HEK293 (cell line): ENCODE data around the gene GRK5.

Experiments
- BCL11A ChIP-seq: fragments of 450-650 bp; formaldehyde crosslinking; IDR thresholded peaks from 2 replicates; pipeline ENCODE4 v1.5.1; 2016; ENCODE audit warnings: low read depth, missing biosample characterization, missing genetic modification characterization
- ELK4 ChIP-seq: IDR thresholded peaks from 2 replicates; pipeline ENCODE4 v1.6.1; 2011; ENCODE audit warnings: mild to moderate bottlenecking, low read depth, low read length, borderline replicate concordance
- GFI1B ChIP-seq: fragments of 450-650 bp; formaldehyde crosslinking; IDR thresholded peaks from 2 replicates; pipeline ENCODE4 v1.5.1; 2016; ENCODE audit warnings: missing biosample characterization, missing genetic modification characterization
- HIC1 ChIP-seq: fragments of 450-650 bp; formaldehyde crosslinking; IDR thresholded peaks from 2 replicates; pipeline ENCODE4 v1.5.1; 2016; ENCODE audit warnings: missing biosample characterization, missing genetic modification characterization
- KLF8 ChIP-seq: fragments of 450-650 bp; formaldehyde crosslinking; IDR thresholded peaks from 2 replicates; pipeline ENCODE4 v1.5.1; 2016; ENCODE audit warnings: missing biosample characterization, missing genetic modification characterization
- PATZ1 ChIP-seq: fragments of 450-650 bp; formaldehyde crosslinking; IDR thresholded peaks from 2 replicates; pipeline ENCODE4 v1.5.1; 2016; ENCODE audit warnings: missing biosample characterization, missing genetic modification characterization
- PRDM1 ChIP-seq: fragments of 450-650 bp; formaldehyde crosslinking; IDR thresholded peaks from 2 replicates; pipeline ENCODE4; 2016; ENCODE audit warnings: missing biosample characterization, missing genetic modification characterization
- PRDM4 ChIP-seq: fragments of 450-650 bp; formaldehyde crosslinking; IDR thresholded peaks from 2 replicates; pipeline ENCODE4 v1.5.1; 2017; ENCODE audit warnings: missing biosample characterization, missing genetic modification characterization
- RBAK ChIP-seq: fragments of 450-650 bp; formaldehyde crosslinking; IDR thresholded peaks from 2 replicates; pipeline ENCODE4 v1.5.1; 2016; ENCODE audit warnings: missing biosample characterization, missing genetic modification characterization
- SCRT1 ChIP-seq: fragments of 450-650 bp; formaldehyde crosslinking; IDR thresholded peaks from 2 replicates; pipeline ENCODE4 v1.5.1; 2016; ENCODE audit warnings: missing biosample characterization, missing genetic modification characterization, borderline replicate concordance
- SP7 ChIP-seq: fragments of 450-650 bp; formaldehyde crosslinking; IDR thresholded peaks from 2 replicates; pipeline ENCODE4 v1.5.1; 2016; ENCODE audit warnings: missing biosample characterization, missing genetic modification characterization
- WT1 ChIP-seq: fragments of 450-650 bp; formaldehyde crosslinking; IDR thresholded peaks from 2 replicates; pipeline ENCODE4 v1.5.1; 2016; ENCODE audit warnings: missing biosample characterization, missing genetic modification characterization
- ZBTB17 ChIP-seq: fragments of 450-650 bp; formaldehyde crosslinking; IDR thresholded peaks from 2 replicates; pipeline ENCODE4 v1.5.1; 2016; ENCODE audit warnings: missing biosample characterization, missing genetic modification characterization
- ZBTB44 ChIP-seq: fragments of 450-650 bp; IDR thresholded peaks from 2 replicates; pipeline ENCODE4 v1.5.1; 2018; ENCODE audit warnings: missing biosample characterization, mild to moderate bottlenecking, missing genetic modification characterization
- ZBTB7A ChIP-seq: fragments of 450-650 bp; formaldehyde crosslinking; IDR thresholded peaks from 2 replicates; pipeline ENCODE4 v1.5.1; 2016; ENCODE audit warnings: low read depth, missing biosample characterization, missing genetic modification characterization
- ZEB2 ChIP-seq: fragments of 450-650 bp; formaldehyde crosslinking; IDR thresholded peaks from 2 replicates; pipeline ENCODE4 v1.5.1; 2016; ENCODE audit warnings: missing biosample characterization, missing genetic modification characterization
- ZFP69B ChIP-seq: fragments of 450-650 bp; formaldehyde crosslinking; IDR thresholded peaks from 2 replicates; pipeline ENCODE4 v1.5.1; 2016; ENCODE audit warnings: missing biosample characterization, missing genetic modification characterization
- ZNF112 ChIP-seq: fragments of 450-650 bp; formaldehyde crosslinking; IDR thresholded peaks from 2 replicates; pipeline ENCODE4 v1.5.0; 2017; ENCODE audit warnings: missing biosample characterization, missing genetic modification characterization
- ZNF248 ChIP-seq: fragments of 450-650 bp; formaldehyde crosslinking; IDR thresholded peaks from 2 replicates; pipeline ENCODE4 v1.5.1; 2017; ENCODE audit warnings: missing biosample characterization, missing genetic modification characterization
- ZNF311 ChIP-seq: fragments of 450-650 bp; formaldehyde crosslinking; IDR thresholded peaks from 2 replicates; pipeline ENCODE4 v1.5.1; 2017; ENCODE audit warnings: missing biosample characterization, missing genetic modification characterization, borderline replicate concordance
- ZNF366 ChIP-seq: fragments of 450-650 bp; formaldehyde crosslinking; conservative IDR thresholded peaks from 2 replicates; pipeline ENCODE4 v1.5.1; 2016; ENCODE audit warnings: missing biosample characterization, missing genetic modification characterization
- ZNF391 ChIP-seq: fragments of 450-650 bp; formaldehyde crosslinking; IDR thresholded peaks from 2 replicates; pipeline ENCODE4 v1.5.1; 2016; ENCODE audit warnings: low read depth, missing biosample characterization, missing genetic modification characterization, borderline replicate concordance
- ZNF473 ChIP-seq: fragments of 450-650 bp; formaldehyde crosslinking; IDR thresholded peaks from 2 replicates; pipeline ENCODE4 v1.5.1; 2017; ENCODE audit warnings: missing biosample characterization, missing genetic modification characterization
- ZNF48 ChIP-seq: fragments of 450-650 bp; formaldehyde crosslinking; IDR thresholded peaks from 2 replicates; pipeline ENCODE4 v1.5.1; 2016; ENCODE audit warnings: missing biosample characterization, missing genetic modification characterization
- ZNF501 ChIP-seq: fragments of 450-650 bp; formaldehyde crosslinking; IDR thresholded peaks from 2 replicates; pipeline ENCODE4 v1.5.1; 2016; ENCODE audit warnings: missing biosample characterization, missing genetic modification characterization
- ZNF510 ChIP-seq: fragments of 450-650 bp; formaldehyde crosslinking; IDR thresholded peaks from 2 replicates; pipeline ENCODE4 v1.5.1; 2018; ENCODE audit warnings: mild to moderate bottlenecking, missing genetic modification characterization, missing biosample characterization; ENCODE audit not compliant: insufficient replicate concordance
- ZNF521 ChIP-seq: fragments of 450-650 bp; formaldehyde crosslinking; IDR thresholded peaks from 2 replicates; pipeline ENCODE4 v1.5.1; 2017; ENCODE audit warnings: missing biosample characterization, mild to moderate bottlenecking, missing genetic modification characterization
- ZNF549 ChIP-seq: fragments of 450-650 bp; IDR thresholded peaks from 2 replicates; pipeline ENCODE4 v1.5.1; 2018; ENCODE audit warnings: missing biosample characterization, missing genetic modification characterization, mild to moderate bottlenecking, inconsistent platforms, moderate library complexity
- ZNF561 ChIP-seq: fragments of 450-650 bp; IDR thresholded peaks from 2 replicates; pipeline ENCODE4 v1.5.1; 2018; ENCODE audit warnings: missing biosample characterization, missing genetic modification characterization, borderline replicate concordance
- ZNF623 ChIP-seq: fragments of 450-650 bp; formaldehyde crosslinking; IDR thresholded peaks from 2 replicates; pipeline ENCODE4 v1.5.1; 2016; ENCODE audit warnings: missing biosample characterization, missing genetic modification characterization
- ZNF629 ChIP-seq: fragments of 450-650 bp; formaldehyde crosslinking; IDR thresholded peaks from 2 replicates; pipeline ENCODE4 v1.5.1; 2017; ENCODE audit warnings: missing biosample characterization, missing genetic modification characterization
- ZNF664 ChIP-seq: fragments of 450-650 bp; formaldehyde crosslinking; IDR thresholded peaks from 2 replicates; pipeline ENCODE4 v1.5.1; 2016; ENCODE audit warnings: missing biosample characterization, missing genetic modification characterization
- ZSCAN16 ChIP-seq: fragments of 450-650 bp; formaldehyde crosslinking; IDR thresholded peaks from 2 replicates; pipeline ENCODE4 v1.5.1; 2016; ENCODE audit warnings: missing biosample characterization, missing genetic modification characterization

The GRK5 gene

GRCh38 chr10:119211176-119211575, 3.8 kb downstream of the GRK5 start (continued):
- TF ChIP-seq HIC1 (no peak), ZNF549 (tag by site-specific recombination) (no peak), PATZ1 (tag by site-specific recombination) (no peak), ZNF391 (no peak), ZNF510 (tag by site-specific recombination) (no peak), ZNF311 (no peak), SCRT1 (tag by site-specific recombination) (0 out of 2 replicates have a peak, but pooled peaks have one; percentile 18), PRDM1 (tag by site-specific recombination) (0 out of 2 replicates have a peak, but pooled peaks have one; percentile 35), WT1 (tag by site-specific recombination) (peak; percentile 29; the same call in 1 of the 2 replicates), SP7 (tag by site-specific recombination) (no peak), ZNF248 (tag by site-specific recombination) (no peak), ZNF664 (0 out of 2 replicates have a peak, but pooled peaks have one; percentile 15), ZFP69B (0 out of 2 replicates have a peak, but pooled peaks have one; percentile 25), ZNF473 (no peak), ZNF521 (tag by site-specific recombination) (no peak), ZNF48 (no peak), ZBTB44 (tag by site-specific recombination) (no peak; the same call in 1 of the 2 replicates), ZNF366 (peak; percentile 40; the same call in 1 of the 2 replicates), ZBTB17 (tag by site-specific recombination) (peak; percentile 27; the same call in 1 of the 2 replicates), ELK4 (no peak), ZNF623 (tag by site-specific recombination) (no peak), ZNF112 (tag by site-specific recombination) (no peak), ZNF501 (tag by site-specific recombination) (no peak), ZSCAN16 (tag by site-specific recombination) (no peak), ZBTB7A (tag by site-specific recombination) (no peak), PRDM4 (tag by site-specific recombination) (peak; percentile 84), BCL11A (tag by site-specific recombination) (0 out of 2 replicates have a peak, but pooled peaks have one; percentile 56), ZNF629 (tag by site-specific recombination) (peak; percentile 28; the same call in 1 of the 2 replicates), RBAK (tag by site-specific recombination) (no peak), ZEB2 (tag by site-specific recombination) (0 out of 2 replicates have a peak, but pooled peaks have one; percentile 39), GFI1B (tag by site-specific recombination) (peak; percentile 75; the same call in 1 of the 2 replicates), KLF8 (no peak), ZNF561 (tag by site-specific recombination) (peak; percentile 49; the same call in 1 of the 2 replicates)
